CD4-positive, alpha-beta T cell (primary cell): ENCODE results near the gene ADGRG1. TPM values are rescaled to one million over a fixed set of nuclear protein-coding genes. Genes with fewer than 3 reads are reported as not detected.
A peak's percentile ranks its signal among the peaks of the same experiment; 100 is the strongest.

Source experiments
- ATAC-seq: fragments of 200-7000 bp; cut with Tn5 transposase; one replicate; pipeline ENCODE4 v1.10.0; 2022; ENCODE audit warnings: mild to moderate bottlenecking; ENCODE audit not compliant: poor library complexity
- CTCF ChIA-PET: fragments of 350-600 bp; sonication (Branson Sonifier 250); formaldehyde crosslinking; loops from one replicate; lab custom pipeline; 2021; ENCODE audit warnings: antibody characterized with exemption, inconsistent platforms; lab: Charles Lee
- POLR2A ChIA-PET: fragments of 350-600 bp; sonication (Branson Sonifier 250); formaldehyde crosslinking; loops from one replicate; lab custom pipeline; 2021; ENCODE audit warnings: antibody characterized with exemption, inconsistent platforms; lab: Charles Lee
- DNase-seq, 14 experiments: peaks; one replicate each; pipeline ENCODE4 v3.0.0-alpha.2; 2013 to 2020; ENCODE audit warnings: mixed read lengths in 2 of 14
- H3K27ac ChIP-seq, 2 donors: one replicate each; pipeline versions ENCODE4 v1.5.1 to v1.7.0; 2013; ENCODE audit warnings: low read length in 2 of 2, low read depth in 1 of 2, mild to moderate bottlenecking in 1 of 2
- H3K27me3 ChIP-seq, 2 experiments: 1 replicate in 1 of 2; 2 replicates in 1 of 2; pipeline versions ENCODE4 v1.6.1 to v1.7.0; 2013; ENCODE audit warnings: low read length in 2 of 2, control low read depth in 1 of 2, mild to moderate bottlenecking in 1 of 2, moderate library complexity in 1 of 2; ENCODE audit not compliant: insufficient read depth in 2 of 2, control insufficient read depth in 1 of 2
- H3K36me3 ChIP-seq: one replicate; pipeline ENCODE4 v1.6.1; 2013; ENCODE audit warnings: low read length, control low read depth; ENCODE audit not compliant: insufficient read depth
- H3K4me1 ChIP-seq: one replicate; pipeline ENCODE4 v1.6.1; 2013; ENCODE audit warnings: low read length, control low read depth; ENCODE audit not compliant: insufficient read depth
- H3K4me3 ChIP-seq: one replicate; pipeline ENCODE4 v1.5.1; 2013; ENCODE audit warnings: mild to moderate bottlenecking, low read length, moderate library complexity
- H3K9me3 ChIP-seq, 2 experiments: 1 replicate in 1 of 2; 2 replicates in 1 of 2; pipeline versions ENCODE4 v1.6.1 to v1.7.0; 2013; ENCODE audit warnings: low read length in 2 of 2, mild to moderate bottlenecking in 2 of 2, control low read depth in 1 of 2, moderate library complexity in 1 of 2; ENCODE audit not compliant: control insufficient read depth in 1 of 2, insufficient read depth in 1 of 2
- H3K27ac Mint-ChIP-seq: one replicate; pipeline ENCODE4 v1.8.0; 2020; ENCODE audit warnings: mixed read lengths
- H3K27me3 Mint-ChIP-seq: one replicate; pipeline ENCODE4 v1.8.0; 2021; ENCODE audit warnings: mixed read lengths
- H3K36me3 Mint-ChIP-seq: one replicate; pipeline ENCODE4 v1.8.0; 2021; ENCODE audit warnings: low read depth, mixed read lengths
- H3K4me1 Mint-ChIP-seq: one replicate; pipeline ENCODE4 v1.8.0; 2021; ENCODE audit warnings: low read depth, mixed read lengths
- H3K4me3 Mint-ChIP-seq: one replicate; pipeline ENCODE4 v1.8.0; 2020; ENCODE audit warnings: mild to moderate bottlenecking, mixed read lengths
- H3K9me3 Mint-ChIP-seq: one replicate; pipeline ENCODE4 v1.8.0; 2020; ENCODE audit warnings: mixed read lengths
- intact Hi-C, 2 experiments: fragments of 100-400 bp; cut with DNase I in 1 of 2; cut with micrococcal nuclease in 1 of 2; formaldehyde crosslinking; loops; one replicate each; pipeline versions ENCODE4 v1.15.1 to v1.9.0; 2023 to 2025; cut with DNase I, micrococcal nuclease
- total RNA-seq, 174 experiments: library from RNA in 2 of 174; stranded (reverse) in 2 of 174; gene quantifications; one replicate each; pipeline ENCODE4 v1.2.3 and lab custom pipeline; 2021 to 2026
- TF ChIP-seq, protein P1 (sequence below): fragments of 200-600 bp; IDR thresholded peaks from one replicate; pipeline ENCODE4 v1.8.0; 2022; ENCODE audit warnings: antibody characterized with exemption, mild to moderate bottlenecking

Gene ADGRG1
- total RNA-seq, 2 experiments from 2014 or later, result 1.8 to 2.3 TPM

GRCh38 chr16:57629516-57630406 is 1.3 kb downstream of the ADGRG1 start:
- Mint-ChIP-seq H3K9me3 (no peaks in the 10 kb centered on the region), H3K27ac (no peak overlapping the region), H3K36me3 (no peaks in the 10 kb centered on the region), H3K27me3 (peaks cover 32% of the 10 kb centered on the region), H3K4me1 (peaks cover 8% of the 10 kb centered on the region), H3K4me3 (no peak overlapping the region)
- peaks cover 0 to 14% of the 10 kb centered on the region in 2 experiments for H3K9me3 ChIP-seq
- no peak for DNase-seq
- no peak overlapping the region for H3K27ac ChIP-seq
- peaks cover 18% of the 10 kb centered on the region for H3K4me1 ChIP-seq
- peaks cover 17 to 25% of the 10 kb centered on the region in 2 experiments for H3K27me3 ChIP-seq
- POLR2A ChIA-PET, result no interaction called here
- H3K4me3 ChIP-seq, result peak overlapping the region; percentile 30
- TF ChIP-seq, protein P1, sequence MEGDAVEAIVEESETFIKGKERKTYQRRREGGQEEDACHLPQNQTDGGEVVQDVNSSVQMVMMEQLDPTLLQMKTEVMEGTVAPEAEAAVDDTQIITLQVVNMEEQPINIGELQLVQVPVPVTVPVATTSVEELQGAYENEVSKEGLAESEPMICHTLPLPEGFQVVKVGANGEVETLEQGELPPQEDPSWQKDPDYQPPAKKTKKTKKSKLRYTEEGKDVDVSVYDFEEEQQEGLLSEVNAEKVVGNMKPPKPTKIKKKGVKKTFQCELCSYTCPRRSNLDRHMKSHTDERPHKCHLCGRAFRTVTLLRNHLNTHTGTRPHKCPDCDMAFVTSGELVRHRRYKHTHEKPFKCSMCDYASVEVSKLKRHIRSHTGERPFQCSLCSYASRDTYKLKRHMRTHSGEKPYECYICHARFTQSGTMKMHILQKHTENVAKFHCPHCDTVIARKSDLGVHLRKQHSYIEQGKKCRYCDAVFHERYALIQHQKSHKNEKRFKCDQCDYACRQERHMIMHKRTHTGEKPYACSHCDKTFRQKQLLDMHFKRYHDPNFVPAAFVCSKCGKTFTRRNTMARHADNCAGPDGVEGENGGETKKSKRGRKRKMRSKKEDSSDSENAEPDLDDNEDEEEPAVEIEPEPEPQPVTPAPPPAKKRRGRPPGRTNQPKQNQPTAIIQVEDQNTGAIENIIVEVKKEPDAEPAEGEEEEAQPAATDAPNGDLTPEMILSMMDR, result no peak
- intact Hi-C loops, result no loop called here
- no peaks in the 10 kb centered on the region for H3K36me3 ChIP-seq
- CTCF ChIA-PET, result no interaction called here
- ATAC-seq, result no peak

- Histone ChIP-seq H3K36me3 (no peaks in the 10 kb centered on the region), H3K27me3 (peaks cover 17 to 25% of the 10 kb centered on the region in 2 experiments), H3K9me3 (peaks cover 0 to 14% of the 10 kb centered on the region in 2 experiments), H3K4me3 (no peak overlapping the region), H3K4me1 (peaks cover 18% of the 10 kb centered on the region), H3K27ac (no peak overlapping the region)
- H3K36me3 Mint-ChIP-seq, result no peaks in the 10 kb centered on the region
- CTCF ChIA-PET, result no interaction called here
- no peak overlapping the region for H3K27ac Mint-ChIP-seq
- ATAC-seq (no peak), DNase-seq (no peak)
- no peak overlapping the region for H3K4me3 Mint-ChIP-seq
- H3K27me3 Mint-ChIP-seq, result peaks cover 32% of the 10 kb centered on the region
- H3K4me1 Mint-ChIP-seq, result peaks cover 8% of the 10 kb centered on the region
- H3K9me3 Mint-ChIP-seq, result no peaks in the 10 kb centered on the region
- TF ChIP-seq, protein P1, result no peak
- POLR2A ChIA-PET, result no interaction called here
- intact Hi-C loops, result no loop called here
These were observed 2.0 kb downstream of the ADGRG1 start for GRCh38 chr16:57630407-57630797.

DNA sequence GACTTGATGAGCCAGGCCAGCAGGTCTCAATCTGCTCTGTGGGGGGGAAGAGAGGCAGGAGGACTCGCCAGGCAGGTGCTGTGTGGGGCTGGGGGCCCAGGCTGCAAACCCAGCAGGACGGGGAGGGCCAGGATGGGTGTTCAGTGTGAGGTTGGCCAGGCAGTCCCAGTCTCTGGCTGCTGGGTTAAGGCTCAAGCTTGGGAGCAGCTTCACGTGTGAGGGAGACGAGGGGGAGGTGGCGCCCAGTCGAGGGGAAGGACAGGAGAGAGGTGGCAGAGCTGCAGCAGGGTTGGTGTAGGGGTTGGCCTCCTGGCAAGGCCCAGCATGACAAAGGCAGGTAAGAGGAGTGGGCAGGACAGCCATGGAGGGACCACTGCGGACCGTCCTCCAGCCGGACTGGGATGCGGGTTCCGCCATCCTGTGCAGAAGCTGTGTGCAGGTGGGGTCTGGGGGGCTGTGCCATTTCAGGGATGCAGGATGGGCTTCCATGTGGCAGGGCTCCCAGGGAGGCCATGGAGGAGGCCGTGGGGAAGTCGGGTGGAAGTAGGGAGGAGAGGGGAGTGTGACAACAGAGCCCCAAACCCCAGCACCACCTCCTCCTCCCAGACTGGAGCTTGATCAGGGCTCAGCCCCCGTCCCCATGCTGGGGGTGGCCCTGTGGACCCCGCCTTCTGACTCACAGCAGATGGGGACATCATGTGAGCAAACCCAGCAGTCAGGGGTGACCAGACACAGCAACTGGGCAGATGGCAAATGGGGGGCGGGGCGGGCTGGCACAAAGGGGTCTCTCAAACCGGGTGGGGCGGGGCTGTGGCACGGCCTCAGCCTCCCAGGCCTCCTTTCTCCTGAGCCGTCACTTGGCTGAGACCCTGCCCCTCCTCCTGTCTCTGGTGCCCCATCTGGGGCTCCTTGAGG is 2.8 kb downstream of the ADGRG1 start:
- Mint-ChIP-seq H3K36me3 (no peaks in the 10 kb centered on the region), H3K27me3 (peaks cover 32% of the 10 kb centered on the region), H3K4me3 (no peak overlapping the region), H3K9me3 (no peaks in the 10 kb centered on the region), H3K4me1 (peaks cover 8% of the 10 kb centered on the region), H3K27ac (no peak overlapping the region)
- Histone ChIP-seq H3K9me3 (peaks cover 0 to 14% of the 10 kb centered on the region in 2 experiments), H3K27ac (no peak overlapping the region), H3K36me3 (no peaks in the 10 kb centered on the region), H3K4me1 (peaks cover 18% of the 10 kb centered on the region), H3K4me3 (no peak overlapping the region), H3K27me3 (peaks cover 17 to 25% of the 10 kb centered on the region in 2 experiments)
- ATAC-seq (no peak), DNase-seq (no peak)
- ChIA-PET POLR2A (no interaction called here), CTCF (no interaction called here)
- TF ChIP-seq, protein P1, result no peak
- intact Hi-C loops, result no loop called here
